ENCODE measurements around the gene RNF214. TPM values are rescaled to one million over a fixed set of nuclear protein-coding genes. Genes with fewer than 3 reads are reported as not detected.
"Not testable (repeated sequence)": the region's sequence is repeated elsewhere in the genome, so short reads cannot be mapped to it uniquely, and the experiment has no call there.

The RNF214 gene
- polyA plus RNA-seq, 1 donor, result 39.6 TPM

DNA sequence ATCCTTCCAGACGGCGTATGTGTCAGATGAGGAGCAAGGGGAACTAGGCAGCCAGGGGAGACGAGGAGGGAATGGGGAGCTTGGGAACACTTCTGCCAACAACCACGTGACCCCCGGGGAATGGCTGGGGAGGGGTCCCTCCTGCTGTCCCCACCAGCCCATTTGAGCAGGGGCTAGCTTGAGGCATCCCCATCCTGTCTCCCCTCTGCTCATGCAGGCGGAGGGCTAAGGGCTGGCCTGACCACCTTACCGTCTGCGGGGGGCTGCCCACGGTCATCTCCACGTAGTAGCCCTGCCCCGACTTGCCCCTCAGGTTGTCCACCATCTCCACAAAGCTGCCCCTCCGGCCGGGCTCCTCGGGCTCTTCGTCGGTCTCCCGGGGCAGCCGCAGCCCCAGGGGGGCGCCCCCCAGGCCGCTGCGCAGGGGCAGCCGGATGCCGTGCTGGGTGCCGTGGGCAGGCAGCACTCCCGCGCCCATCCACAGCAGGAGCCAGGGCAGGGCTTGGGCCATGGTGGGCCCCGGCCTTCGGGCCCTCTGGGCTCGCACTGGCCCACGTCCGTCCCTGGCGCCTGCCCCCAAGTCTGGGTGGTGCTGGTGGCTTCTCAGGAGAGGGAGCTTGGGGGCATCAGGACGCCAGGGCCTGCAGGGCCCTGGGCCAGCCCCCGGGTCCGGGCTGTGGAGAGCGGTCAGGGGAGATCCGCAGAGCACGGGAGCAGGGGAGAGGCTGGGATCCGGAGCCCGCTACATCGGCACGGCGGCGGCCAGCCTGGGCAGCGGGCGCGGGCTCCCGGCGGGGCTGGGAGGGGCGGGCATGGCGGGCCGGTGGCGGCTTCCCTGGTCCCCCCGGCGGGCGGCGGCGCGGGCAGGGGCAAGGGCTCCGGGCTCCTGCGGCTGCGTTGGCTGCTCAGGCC is 83.1 kb downstream of the RNF214 start:
- DNase-seq, result no peak

DNA sequence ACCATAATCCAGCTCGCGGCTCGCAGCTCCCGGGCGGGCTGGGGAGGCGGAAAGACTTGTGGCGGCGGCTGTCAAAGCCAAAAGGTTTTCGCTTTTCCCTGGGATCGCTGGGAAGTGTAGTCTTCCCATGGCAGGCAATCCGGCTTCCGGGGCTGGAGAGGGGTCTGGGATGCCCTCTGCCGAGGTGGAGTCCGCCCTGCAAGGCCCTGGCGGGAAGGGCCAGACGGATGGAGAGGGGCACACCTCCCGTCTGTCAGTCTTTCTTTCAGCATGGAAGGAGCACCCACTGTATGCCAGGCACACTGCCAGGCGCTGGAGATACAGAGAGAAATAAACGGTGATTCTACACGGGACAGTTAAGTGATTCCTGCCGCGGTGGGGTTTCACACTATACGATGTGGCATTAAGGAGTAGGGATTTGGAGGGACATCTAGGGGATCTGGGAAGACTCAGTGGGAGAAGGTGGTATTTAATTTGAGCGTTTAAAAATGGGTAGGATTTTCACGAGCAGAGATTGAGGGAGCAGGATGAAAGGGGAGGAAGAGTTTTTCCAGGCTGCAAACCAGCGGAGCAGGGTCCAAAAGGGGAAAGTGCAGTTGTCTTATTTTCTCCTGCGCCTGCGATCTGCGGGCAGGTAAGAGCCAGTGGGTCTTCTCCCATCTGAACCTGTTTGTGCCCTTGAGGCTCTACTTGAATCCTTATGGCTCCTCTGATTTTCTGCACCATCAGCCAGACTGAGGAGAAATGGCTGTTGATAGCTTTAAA is 83.9 kb downstream of the RNF214 start, which contains the start of gene BACE1:
TSS of gene BACE1 (minus strand) at position 60 of the 765 bp plus-strand sequence. CDS start 461 bp downstream, outside the sequence.
- DNase-seq, result peak; percentile 86

DNA sequence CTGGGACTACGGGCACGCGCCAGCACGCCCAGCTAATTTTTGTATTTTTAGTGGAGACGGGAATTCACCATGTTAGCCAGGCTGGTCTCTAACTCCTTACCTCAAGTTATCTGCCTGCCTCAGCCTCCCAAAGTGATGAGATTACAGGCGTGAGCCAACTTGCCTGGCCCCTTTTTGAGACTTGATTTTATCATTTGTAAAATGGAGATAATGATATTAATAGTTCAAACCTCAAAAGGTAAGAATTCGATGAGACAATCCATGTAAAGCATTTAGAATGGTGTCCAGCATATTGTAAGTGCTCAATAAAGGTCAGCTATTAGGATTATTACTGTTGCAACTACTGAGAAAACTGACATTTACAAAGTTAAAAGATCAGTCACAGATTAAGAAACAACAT is 86.3 kb downstream of the RNF214 start:
- DNase-seq, result no peak

DNA sequence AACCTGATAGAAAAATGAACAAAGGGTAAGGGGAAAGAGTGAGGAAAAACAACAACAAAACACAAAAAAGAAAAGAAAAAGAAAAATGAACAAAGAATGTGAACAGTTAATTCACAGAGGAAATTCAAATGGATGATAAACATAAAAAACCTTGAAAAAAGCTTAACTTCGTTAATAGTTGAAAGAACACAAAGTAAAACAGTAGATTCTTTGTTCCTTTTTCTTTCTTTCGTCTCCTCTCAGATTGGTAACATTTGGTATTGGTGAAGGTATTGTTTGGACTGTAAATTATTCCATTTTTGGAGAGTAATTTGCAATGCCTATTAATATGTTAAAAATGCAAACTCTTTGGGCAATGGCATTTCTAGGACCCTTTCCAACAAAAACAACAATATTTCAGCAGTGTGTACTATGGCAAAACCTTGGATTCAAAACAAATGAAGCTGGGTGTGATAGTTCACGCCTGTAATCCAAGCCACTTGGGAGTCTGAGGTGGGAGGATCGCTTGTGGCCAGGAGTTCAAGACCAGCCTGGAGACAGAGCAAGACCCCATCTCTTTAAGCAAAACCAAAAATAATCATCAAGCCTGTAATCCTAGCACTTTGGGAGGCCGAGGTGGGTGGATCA is 86.9 kb downstream of the RNF214 start:
- DNase-seq, result no peak

DNA sequence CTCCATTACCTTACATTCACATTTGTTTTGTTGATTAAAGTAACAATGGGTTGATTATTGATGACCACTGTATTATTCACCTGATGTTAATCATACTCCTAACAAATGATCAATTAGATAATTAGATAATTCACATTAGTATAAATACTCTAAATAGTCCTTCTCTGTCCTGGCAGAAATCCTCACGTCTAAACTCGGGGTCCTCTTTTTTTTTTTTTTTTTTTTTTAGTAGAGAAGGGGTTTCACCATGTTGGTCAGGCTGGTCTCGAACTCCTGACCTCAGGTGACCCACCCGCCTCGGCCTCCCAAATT is 94.7 kb downstream of the RNF214 start:
- DNase-seq, result not testable (repeated sequence)

DNA sequence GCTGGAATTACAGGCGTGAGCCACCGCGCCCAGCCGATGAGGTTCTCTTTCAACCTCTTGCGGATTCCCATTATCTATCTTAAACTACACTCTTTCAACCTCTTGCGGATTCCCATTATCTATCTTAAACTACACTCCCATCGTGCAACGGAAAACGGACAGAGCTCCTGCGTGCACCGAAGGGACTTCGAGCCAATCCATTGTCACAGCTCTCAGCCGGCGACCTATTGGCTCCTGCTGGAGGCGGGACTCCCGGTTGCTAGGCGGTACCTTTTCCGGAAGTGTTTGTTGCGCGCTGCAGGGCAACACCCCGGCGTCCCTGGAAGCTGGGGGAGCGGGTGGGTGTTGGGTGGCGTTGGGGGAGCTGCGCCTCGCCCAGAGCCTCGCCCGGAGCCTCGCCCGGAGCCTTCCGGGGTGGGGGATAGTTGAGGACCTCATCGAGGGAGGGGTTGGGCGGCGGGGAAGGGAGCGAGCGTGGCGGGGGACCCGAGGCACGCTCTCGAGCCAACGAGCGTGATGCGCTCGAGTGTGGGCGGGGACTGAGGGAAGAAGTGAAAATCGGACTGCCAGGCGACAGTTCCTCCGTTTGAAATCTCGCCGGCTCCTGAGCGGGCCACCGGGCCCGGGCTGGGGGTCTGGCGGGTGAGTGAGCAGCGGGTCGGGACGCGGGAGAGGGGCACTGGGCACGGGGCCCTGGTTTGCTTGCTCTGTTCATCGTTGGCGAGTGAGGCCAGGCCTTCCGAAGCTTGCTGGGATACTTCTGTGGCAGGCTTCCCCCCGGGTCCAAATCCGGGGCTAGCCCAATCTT is 95.3 kb downstream of the RNF214 start, which contains the start of gene CEP164:
TSS of gene CEP164 (plus strand) at position 288 of the 808 bp plus-strand sequence. CDS start 10,733 bp downstream, outside the sequence.
- DNase-seq, result peak; percentile 93

DNA sequence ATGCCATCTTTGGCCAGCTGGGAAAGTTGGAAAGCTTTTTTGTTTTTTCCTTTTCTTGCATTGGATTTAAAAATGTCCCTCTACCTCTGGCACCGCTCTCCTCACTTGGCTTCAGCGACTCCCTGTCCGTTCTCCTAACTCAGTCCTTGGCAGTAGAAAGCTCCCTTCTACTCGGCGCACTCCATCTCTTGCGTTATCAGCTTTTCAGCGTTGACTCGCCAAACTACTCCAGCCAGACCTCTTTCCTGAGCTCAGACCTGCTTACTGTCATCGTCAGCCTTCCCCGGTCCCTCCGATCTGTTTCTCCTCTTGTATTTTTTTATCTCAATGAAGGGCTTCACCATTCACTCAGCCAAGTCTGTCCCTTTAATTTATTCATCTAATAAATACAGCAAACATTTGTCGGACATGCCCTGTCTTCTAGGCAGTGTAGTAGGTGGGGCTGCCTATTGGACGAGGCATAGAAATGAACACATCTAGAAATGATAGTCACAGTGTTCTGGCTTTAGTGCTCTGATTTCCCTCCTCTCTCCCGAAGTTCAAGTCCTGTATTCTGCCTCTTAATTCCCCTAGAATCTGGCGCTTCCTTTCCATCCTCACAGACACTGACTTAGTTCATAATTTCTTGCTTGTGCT is 96.0 kb downstream of the RNF214 start:
- no peak for DNase-seq

DNA sequence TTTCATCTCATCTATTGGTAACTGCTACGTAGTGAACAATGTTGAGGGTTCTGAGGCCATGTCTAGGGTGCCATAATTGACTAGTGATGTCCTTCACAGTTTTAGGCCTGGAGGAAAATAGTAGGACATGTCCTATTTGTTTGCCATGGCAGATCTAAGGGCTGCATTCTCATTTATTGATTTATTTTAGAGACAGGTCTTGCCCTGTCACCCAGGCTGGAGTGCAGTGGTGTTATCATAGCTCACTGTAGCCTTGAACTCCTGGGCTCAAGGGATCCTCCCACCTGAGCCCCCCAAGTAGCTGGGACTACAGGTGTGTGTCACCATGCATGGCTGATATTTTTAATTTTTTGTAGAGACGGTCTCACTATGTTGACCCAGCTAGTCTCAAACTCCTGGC is 100.4 kb downstream of the RNF214 start:
- no peak for DNase-seq

DNA sequence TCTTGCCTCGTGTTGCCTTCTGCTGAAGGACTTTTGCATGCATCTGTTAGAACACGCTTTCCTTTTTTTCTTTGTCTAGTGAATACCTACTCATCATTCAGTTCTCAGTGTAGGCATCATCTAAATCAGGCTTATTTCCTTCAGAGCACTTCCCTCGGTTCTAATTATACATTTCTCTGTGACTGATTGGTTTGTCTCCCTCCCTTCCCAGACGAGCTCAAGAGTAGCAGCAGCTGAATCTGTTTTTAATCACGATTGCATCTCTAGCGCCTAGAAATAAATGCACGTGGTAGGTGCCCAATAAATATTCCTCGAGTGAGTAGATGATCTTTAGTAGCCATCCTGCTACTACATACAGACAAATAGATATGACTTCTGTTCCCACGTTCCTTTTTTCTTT is 101.4 kb downstream of the RNF214 start:
- DNase-seq, result no peak

DNA sequence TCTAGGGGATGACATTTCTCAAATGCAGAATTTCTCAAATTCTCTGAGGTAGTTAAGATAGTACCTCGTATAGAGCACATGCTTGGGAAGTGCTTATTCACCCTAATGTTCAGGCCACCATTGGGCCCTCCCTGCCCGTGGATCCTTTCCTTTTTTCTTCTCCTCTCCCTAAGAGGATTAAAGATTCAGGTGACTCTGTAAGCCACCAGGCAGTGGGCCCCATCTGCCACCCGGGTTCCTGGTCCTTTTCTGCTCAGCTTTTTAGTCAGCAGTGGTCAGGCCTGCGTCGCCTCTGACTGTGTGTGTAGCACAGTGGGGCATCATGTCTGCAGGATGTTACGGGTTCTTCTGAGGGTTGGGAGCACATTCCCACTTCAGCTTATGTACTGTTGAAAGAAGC is 102.4 kb downstream of the RNF214 start:
- no peak for DNase-seq

DNA sequence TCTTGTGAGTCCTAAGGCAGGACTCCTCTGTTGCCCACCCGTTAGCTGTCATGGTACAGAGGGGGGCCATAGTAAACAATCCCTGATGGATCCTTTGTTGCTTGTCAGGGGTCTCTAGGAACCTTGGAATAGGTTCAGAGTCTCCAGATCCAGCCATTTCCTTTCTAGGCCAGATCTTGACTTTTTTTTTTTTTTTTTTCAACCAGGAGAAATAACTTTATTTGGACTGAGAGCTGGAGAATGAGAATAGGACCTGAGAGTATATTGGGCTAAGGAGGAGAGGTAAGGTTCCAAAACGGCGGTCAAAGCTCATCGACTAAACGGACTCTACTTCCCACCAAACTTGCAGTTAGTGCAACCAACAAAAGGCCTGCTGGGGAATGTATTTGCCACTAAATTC is 102.9 kb downstream of the RNF214 start:
- no peak for DNase-seq

Other genes starting within 250 kb of the RNF214 start
- 47.6 TPM for gene SIK3, start 134.2 kb upstream of the RNF214 start, polyA plus RNA-seq (ENCODE audit: insufficient read length)
- gene PAFAH1B2, start 88.4 kb upstream of the RNF214 start, polyA plus RNA-seq (ENCODE audit: insufficient read length), result 83.9 TPM
- gene SIDT2, start 53.9 kb upstream of the RNF214 start, polyA plus RNA-seq (ENCODE audit: insufficient read length), result 47.7 TPM
- gene TAGLN, start 33.3 kb upstream of the RNF214 start, polyA plus RNA-seq (ENCODE audit: insufficient read length), result 114 TPM
- gene PCSK7, start 598 bp upstream of the RNF214 start, polyA plus RNA-seq (ENCODE audit: insufficient read length), result 33.0 TPM
- 29.2 TPM for gene BACE1-AS, start 58.7 kb downstream of the RNF214 start, polyA plus RNA-seq (ENCODE audit: insufficient read length)
- gene BACE1, start 83.6 kb downstream of the RNF214 start, polyA plus RNA-seq (ENCODE audit: insufficient read length), result 62.5 TPM
- gene CEP164, start 95.2 kb downstream of the RNF214 start, polyA plus RNA-seq (ENCODE audit: insufficient read length), result 37.4 TPM

Data from left kidney (tissue), 2 donors.